BJ (cell line): ENCODE measurements around the gene TOX2. TPM values are rescaled to one million over a fixed set of nuclear protein-coding genes. Genes with fewer than 3 reads are reported as not detected.

ENCODE experiments used
- CTCF ChIA-PET: fragments of 350-600 bp; formaldehyde crosslinking; extraction: SDS; loops from one replicate; lab custom pipeline; 2021; ENCODE audit warnings: antibody characterized with exemption, inconsistent platforms; lab: Yijun Ruan, JAX
- POLR2A ChIA-PET: fragments of 300-600 bp; sonication (Branson Sonifier 250); formaldehyde crosslinking; extraction: SDS; loops from one replicate; lab custom pipeline; 2021; ENCODE audit warnings: antibody characterized with exemption; lab: Charles Lee
- DNase-seq: peaks from one replicate; pipeline ENCODE4 v3.0.0-alpha.2; 2011; ENCODE audit warnings: low read depth
- H3K27me3 ChIP-seq: 2 replicates; pipeline ENCODE4 v1.6.0; 2011; ENCODE audit warnings: low read length; ENCODE audit not compliant: control insufficient read depth, insufficient read depth
- H3K36me3 ChIP-seq: 2 replicates; pipeline ENCODE4 v1.5.1; 2011; ENCODE audit warnings: low read length; ENCODE audit not compliant: control insufficient read depth, insufficient read depth
- H3K4me3 ChIP-seq: 2 replicates; pipeline ENCODE4 v1.5.1; 2011; ENCODE audit warnings: low read depth, mild to moderate bottlenecking, control low read depth, low read length
- polyA plus RNA-seq: library from polyadenylated mRNA; depleted of rRNA; stranded (reverse); fragments of >200 nt; gene quantifications from 2 replicates; pipeline ENCODE4 v1.2.3, GENCODE V29; 2011
- TF ChIP-seq, protein P1 (sequence below): IDR thresholded peaks from 2 replicates; pipeline ENCODE4 v1.5.1; 2011; ENCODE audit warnings: low read depth, mild to moderate bottlenecking, control low read depth, inconsistent platforms, low read length, moderate library complexity; ENCODE audit not compliant: insufficient read depth

Gene TOX2
- polyA plus RNA-seq, 1 experiment = 7.6 TPM

GRCh38 chr20:43959079-43959919 lies 44.6 kb downstream of the TOX2 start:
- TF ChIP-seq, protein P1, sequence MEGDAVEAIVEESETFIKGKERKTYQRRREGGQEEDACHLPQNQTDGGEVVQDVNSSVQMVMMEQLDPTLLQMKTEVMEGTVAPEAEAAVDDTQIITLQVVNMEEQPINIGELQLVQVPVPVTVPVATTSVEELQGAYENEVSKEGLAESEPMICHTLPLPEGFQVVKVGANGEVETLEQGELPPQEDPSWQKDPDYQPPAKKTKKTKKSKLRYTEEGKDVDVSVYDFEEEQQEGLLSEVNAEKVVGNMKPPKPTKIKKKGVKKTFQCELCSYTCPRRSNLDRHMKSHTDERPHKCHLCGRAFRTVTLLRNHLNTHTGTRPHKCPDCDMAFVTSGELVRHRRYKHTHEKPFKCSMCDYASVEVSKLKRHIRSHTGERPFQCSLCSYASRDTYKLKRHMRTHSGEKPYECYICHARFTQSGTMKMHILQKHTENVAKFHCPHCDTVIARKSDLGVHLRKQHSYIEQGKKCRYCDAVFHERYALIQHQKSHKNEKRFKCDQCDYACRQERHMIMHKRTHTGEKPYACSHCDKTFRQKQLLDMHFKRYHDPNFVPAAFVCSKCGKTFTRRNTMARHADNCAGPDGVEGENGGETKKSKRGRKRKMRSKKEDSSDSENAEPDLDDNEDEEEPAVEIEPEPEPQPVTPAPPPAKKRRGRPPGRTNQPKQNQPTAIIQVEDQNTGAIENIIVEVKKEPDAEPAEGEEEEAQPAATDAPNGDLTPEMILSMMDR = no peak
- ChIA-PET CTCF (interaction anchor here (1.7 kb wide), 1 partner anchor 12 kb away, joined by 5 read pairs; no protein-coding TSS in a partner anchor), POLR2A (interaction anchor here (0.6 kb wide), 1 partner anchor 28 kb away, joined by 3 read pairs; no protein-coding TSS in a partner anchor)
- Histone ChIP-seq H3K4me3 (no peak overlapping the region), H3K36me3 (no peaks in the 10 kb centered on the region), H3K27me3 (no peaks in the 10 kb centered on the region)
- no peak for DNase-seq

GRCh38 chr20:43959920-43960227 lies 45.2 kb downstream of the TOX2 start:
- no peaks in the 10 kb centered on the region for H3K36me3 ChIP-seq
- ChIA-PET CTCF (interaction anchor here (1.7 kb wide), 1 partner anchor 12 kb away, joined by 5 read pairs; no protein-coding TSS in a partner anchor), POLR2A (interaction anchor here (0.6 kb wide), 1 partner anchor 28 kb away, joined by 3 read pairs; no protein-coding TSS in a partner anchor)
- no peak for DNase-seq
- TF ChIP-seq, protein P1 = no peak
- H3K4me3 ChIP-seq = no peak overlapping the region
- no peaks in the 10 kb centered on the region for H3K27me3 ChIP-seq

DNA sequence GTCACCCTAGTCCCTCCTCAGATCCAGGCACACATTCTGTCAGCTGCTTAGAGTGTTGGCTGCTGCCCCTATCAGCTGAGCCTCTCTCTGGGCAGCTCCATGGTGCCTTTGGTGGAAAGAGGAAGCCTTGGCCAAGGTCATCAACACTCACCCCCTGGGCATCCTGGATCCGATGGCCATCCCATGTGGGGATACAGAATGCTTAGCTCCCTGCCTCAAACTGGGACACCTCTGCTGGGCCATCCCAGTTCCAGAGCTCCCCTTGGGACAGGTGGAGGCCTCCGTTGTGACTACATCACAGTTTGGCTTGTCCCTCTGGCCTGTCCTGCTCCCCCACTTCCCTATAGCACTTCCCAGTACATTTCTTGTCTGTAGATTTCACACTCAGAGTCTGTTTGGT lies 45.6 kb downstream of the TOX2 start:
- ChIA-PET POLR2A (interaction anchor here (0.6 kb wide), 1 partner anchor 28 kb away, joined by 3 read pairs; no protein-coding TSS in a partner anchor), CTCF (interaction anchor here (1.7 kb wide), 1 partner anchor 11 kb away, joined by 5 read pairs; no protein-coding TSS in a partner anchor)
- no peaks in the 10 kb centered on the region for H3K27me3 ChIP-seq
- no peak overlapping the region for H3K4me3 ChIP-seq
- no peaks in the 10 kb centered on the region for H3K36me3 ChIP-seq
- DNase-seq = no peak
- TF ChIP-seq, protein P1 = no peak

DNA sequence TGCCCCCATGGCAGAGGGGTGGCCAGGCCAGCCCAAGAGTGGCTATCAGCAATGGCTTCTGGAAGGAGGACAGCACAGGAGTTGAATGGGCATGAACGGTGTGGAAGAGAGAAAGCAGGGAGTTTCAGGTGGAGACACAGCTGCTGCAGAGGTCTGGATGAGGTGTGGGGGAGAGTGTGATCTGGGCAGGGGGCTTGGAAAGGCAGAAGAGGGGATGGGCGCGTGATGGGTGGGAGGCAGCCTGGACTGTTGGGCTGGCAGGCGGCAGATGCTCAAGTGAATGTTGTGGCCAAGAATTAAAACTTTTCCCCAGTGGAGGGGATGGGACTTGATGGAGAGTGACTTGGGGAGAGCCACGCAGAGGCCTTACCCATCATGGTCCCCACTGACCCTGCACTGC lies 46.5 kb downstream of the TOX2 start:
- ChIA-PET POLR2A (no interaction called here), CTCF (no interaction called here)
- Histone ChIP-seq H3K4me3 (no peak overlapping the region), H3K27me3 (no peaks in the 10 kb centered on the region), H3K36me3 (no peaks in the 10 kb centered on the region)
- no peak for DNase-seq
- TF ChIP-seq, protein P1 = no peak
